ENCODE results near the gene ANGPTL4. TPM values are rescaled to one million over a fixed set of nuclear protein-coding genes. Genes with fewer than 3 reads are reported as not detected.

The ANGPTL4 gene
- total RNA-seq, 1 donor from 2014 or later: not detected

Small RNAs within 50 kb of the gene (microRNA-seq; reads per million reads assigned to microRNA genes)
- 1.5 reads per million for gene MIR4999

Small RNAs within 50 kb of the gene (small RNA-seq; reads per million reads assigned to genes)
- gene MIR4999: not detected

Other genes starting within 250 kb of the ANGPTL4 start
- 23.0 and 33.0 TPM in 2 replicates for gene FBN3, start 214.6 kb upstream of the ANGPTL4 start, total RNA-seq (ENCODE audit: low replicate concordance)
- 34.1 and 76.0 TPM in 2 replicates for gene CERS4, start 154.8 kb upstream of the ANGPTL4 start, total RNA-seq (ENCODE audit: low replicate concordance)
- 22.4 and 52.5 TPM in 2 replicates for gene CD320, start 55.8 kb upstream of the ANGPTL4 start, total RNA-seq (ENCODE audit: low replicate concordance)
- gene NDUFA7, start 42.8 kb upstream of the ANGPTL4 start, total RNA-seq (ENCODE audit: low replicate concordance): 21.0 and 54.1 TPM in 2 replicates
- 296 and 550 TPM in 2 replicates for gene RPS28, start 42.7 kb upstream of the ANGPTL4 start, total RNA-seq (ENCODE audit: low replicate concordance)
- gene KANK3, start 20.9 kb upstream of the ANGPTL4 start, total RNA-seq (ENCODE audit: low replicate concordance): 1.9 TPM in 1 of 2 replicates, not detected in the other
- 17.1 and 32.3 TPM in 2 replicates for gene RAB11B, start 26.2 kb downstream of the ANGPTL4 start, total RNA-seq (ENCODE audit: low replicate concordance)
- gene MARCHF2, start 49.1 kb downstream of the ANGPTL4 start, total RNA-seq (ENCODE audit: low replicate concordance): 27.0 and 72.7 TPM in 2 replicates
- gene HNRNPM, start 80.8 kb downstream of the ANGPTL4 start, total RNA-seq (ENCODE audit: low replicate concordance): 118 and 156 TPM in 2 replicates
- 0.22 and 0.56 TPM in 2 replicates for gene PRAM1, start 138.5 kb downstream of the ANGPTL4 start, total RNA-seq (ENCODE audit: low replicate concordance)
- gene ZNF414, start 150.0 kb downstream of the ANGPTL4 start, total RNA-seq (ENCODE audit: low replicate concordance): 1.8 and 8.9 TPM in 2 replicates
- 0.09 and 0.15 TPM in 2 replicates for gene MYO1F, start 213.3 kb downstream of the ANGPTL4 start, total RNA-seq (ENCODE audit: low replicate concordance)
- 5.8 and 7.9 TPM in 2 replicates for gene ADAMTS10, start 246.6 kb downstream of the ANGPTL4 start, total RNA-seq (ENCODE audit: low replicate concordance)